Measurements from ENCODE around the gene AP1G1. TPM values are rescaled to one million over a fixed set of nuclear protein-coding genes. Genes with fewer than 3 reads are reported as not detected.

Gene AP1G1
- total and polyA plus RNA-seq, 2 of the 8 experiments (the other 6 are each of a cell fraction or from before 2014, with no cell fraction given), result 43.9 to 68.4 TPM

DNA sequence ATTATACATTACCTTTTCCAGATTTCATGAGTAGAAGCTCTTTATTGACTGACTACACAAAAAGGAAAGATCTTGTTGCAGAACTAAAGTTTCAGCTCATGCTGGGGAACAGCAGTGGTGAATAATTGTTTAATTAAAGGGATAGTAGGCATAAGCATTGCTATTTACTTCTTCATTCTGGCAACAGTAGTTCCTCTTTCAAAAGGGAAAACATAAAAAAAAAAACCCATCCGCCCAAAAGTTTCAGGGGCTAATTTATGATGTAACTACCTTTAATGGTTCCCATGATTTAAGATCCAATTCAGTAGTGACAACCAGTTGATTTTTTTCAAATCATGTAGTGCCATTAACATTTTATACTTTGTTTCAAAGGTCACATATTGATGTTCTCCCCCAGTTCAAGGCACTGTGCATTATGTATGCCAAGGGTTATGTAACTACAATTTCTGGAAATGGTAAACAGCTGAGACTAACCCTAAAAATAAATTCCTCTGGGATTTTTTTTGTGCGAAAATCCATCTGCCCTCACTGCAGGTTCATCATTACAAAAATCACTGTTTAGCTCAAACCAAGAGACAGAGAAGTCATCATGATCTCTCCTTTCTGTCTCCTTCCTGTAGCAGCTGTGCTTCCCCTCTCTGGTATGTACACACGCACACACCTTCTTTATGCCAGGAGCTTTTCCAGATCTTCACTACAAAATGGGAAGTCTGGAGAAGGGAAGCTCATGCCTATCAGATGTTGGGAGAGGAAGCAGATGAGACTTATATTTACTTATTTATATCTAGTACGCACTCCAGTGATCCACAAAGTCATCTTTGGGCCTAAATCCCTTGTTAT lies 81.9 kb downstream of the AP1G1 start (continued):
- TF ChIP-seq SUZ12 (IDR thresholded peaks at IDR 0.05; ENCODE audit: low read length) (no peak), RBBP5 (IDR thresholded peaks at IDR 0.05; ENCODE audit: borderline replicate concordance, low read depth, low read length) (no peak), RNF2 (IDR thresholded peaks at IDR 0.05; ENCODE audit: borderline replicate concordance, low read depth, low read length, missing control alignments, poor library complexity, severe bottlenecking) (no peak), RXRA (IDR thresholded peaks at IDR 0.05; ENCODE audit: insufficient read depth, low read depth, low read length) (no peak), ZNF274 (IDR thresholded peaks at IDR 0.05; ENCODE audit: borderline replicate concordance, extremely low read depth, low read length) (no peak), POLR2A (IDR thresholded peaks at IDR 0.05; ENCODE audit: control extremely low read depth in 1 of 2, low read depth in 2 of 2, low read length in 2 of 2) (no peak), FOSL1 (IDR thresholded peaks at IDR 0.05; ENCODE audit: insufficient read depth, low read depth, low read length) (no peak), JUND (IDR thresholded peaks at IDR 0.05; ENCODE audit: low read length) (no peak)
- TF ChIP-seq, protein P1, sequence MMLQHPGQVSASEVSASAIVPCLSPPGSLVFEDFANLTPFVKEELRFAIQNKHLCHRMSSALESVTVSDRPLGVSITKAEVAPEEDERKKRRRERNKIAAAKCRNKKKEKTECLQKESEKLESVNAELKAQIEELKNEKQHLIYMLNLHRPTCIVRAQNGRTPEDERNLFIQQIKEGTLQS (IDR thresholded peaks at IDR 0.05; ENCODE audit: insufficient read depth, low read depth, low read length), result no peak
